ENCODE measurements around the gene CUBN.

The CUBN gene

DNA sequence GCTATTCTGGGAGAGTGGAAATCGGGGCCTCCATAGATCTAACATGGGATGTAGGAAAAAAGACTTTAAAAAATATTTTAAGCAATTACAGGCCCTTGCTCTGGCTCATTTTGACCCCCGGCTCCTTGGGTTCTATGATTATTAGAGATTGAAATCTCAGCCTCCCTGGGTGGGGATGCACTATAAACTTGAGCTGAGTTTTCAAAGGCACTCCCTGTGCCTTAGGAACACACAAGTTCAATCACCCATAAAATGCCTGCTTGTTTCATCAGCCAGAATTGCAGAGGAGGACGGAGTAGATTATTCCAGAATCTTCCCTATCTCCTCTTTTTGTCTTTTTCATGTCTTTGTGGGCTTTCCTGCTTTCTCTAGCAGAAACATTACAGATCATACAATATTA, 145.4 kb downstream of the CUBN start:
- TF ChIP-seq, protein P1, sequence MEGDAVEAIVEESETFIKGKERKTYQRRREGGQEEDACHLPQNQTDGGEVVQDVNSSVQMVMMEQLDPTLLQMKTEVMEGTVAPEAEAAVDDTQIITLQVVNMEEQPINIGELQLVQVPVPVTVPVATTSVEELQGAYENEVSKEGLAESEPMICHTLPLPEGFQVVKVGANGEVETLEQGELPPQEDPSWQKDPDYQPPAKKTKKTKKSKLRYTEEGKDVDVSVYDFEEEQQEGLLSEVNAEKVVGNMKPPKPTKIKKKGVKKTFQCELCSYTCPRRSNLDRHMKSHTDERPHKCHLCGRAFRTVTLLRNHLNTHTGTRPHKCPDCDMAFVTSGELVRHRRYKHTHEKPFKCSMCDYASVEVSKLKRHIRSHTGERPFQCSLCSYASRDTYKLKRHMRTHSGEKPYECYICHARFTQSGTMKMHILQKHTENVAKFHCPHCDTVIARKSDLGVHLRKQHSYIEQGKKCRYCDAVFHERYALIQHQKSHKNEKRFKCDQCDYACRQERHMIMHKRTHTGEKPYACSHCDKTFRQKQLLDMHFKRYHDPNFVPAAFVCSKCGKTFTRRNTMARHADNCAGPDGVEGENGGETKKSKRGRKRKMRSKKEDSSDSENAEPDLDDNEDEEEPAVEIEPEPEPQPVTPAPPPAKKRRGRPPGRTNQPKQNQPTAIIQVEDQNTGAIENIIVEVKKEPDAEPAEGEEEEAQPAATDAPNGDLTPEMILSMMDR (IDR thresholded peaks at IDR 0.05; ENCODE audit: low read depth, low read length) = no peak
- no peak for DNase-seq (ENCODE audit: low read depth in 2 of 2)
- H3K4me3 ChIP-seq (replicated peaks in 1 of 2; ENCODE audit: low read depth in 2 of 2, low read length in 2 of 2) = no peak overlapping the region

DNA sequence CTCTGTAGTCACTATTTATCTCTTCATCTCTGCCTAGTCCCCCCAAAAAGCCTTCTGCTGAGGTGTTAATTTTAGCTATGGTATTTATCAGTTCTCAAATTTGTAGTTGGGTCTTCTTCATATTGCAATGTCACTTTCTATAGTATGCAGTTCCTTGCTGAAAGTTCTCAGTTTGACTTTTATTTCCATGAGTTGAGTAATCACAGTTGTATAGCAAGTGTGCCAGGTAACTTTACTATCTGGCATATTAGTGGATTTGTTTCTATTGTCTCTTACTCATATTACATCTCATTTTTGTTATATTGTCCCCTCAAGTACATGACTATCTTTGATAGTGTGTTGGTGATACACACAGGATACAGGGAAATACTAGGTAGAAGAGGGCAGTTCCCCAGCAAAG, 152.8 kb downstream of the CUBN start:
- no peak for DNase-seq (ENCODE audit: low read depth in 2 of 2)
- TF ChIP-seq, protein P1 (IDR thresholded peaks at IDR 0.05; ENCODE audit: low read depth, low read length) = no peak
- H3K4me3 ChIP-seq (replicated peaks in 1 of 2; ENCODE audit: low read depth in 2 of 2, low read length in 2 of 2) = no peak overlapping the region

DNA sequence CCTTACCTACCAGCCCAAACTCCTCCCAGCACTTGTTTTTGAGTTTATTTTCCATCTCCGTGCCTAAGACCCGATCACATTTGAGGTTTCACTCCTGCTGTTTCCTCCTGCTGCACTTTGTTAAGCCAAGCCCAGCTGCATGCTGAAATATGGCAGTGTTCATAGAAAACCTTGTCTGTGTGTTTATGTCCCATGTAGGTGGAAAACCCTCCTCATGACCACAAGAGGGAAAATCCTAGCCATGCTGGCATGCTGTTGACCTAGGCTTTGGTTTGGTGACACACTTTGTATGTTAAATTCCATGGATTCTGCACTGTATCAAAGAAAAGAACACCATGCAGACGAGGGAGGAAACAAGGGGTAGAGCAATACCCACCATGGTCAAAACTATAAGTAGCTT, 154.4 kb downstream of the CUBN start:
- TF ChIP-seq, protein P1 (IDR thresholded peaks at IDR 0.05; ENCODE audit: low read depth, low read length) = no peak
- no peak overlapping the region for H3K4me3 ChIP-seq (replicated peaks in 1 of 2; ENCODE audit: low read depth in 2 of 2, low read length in 2 of 2)

DNA sequence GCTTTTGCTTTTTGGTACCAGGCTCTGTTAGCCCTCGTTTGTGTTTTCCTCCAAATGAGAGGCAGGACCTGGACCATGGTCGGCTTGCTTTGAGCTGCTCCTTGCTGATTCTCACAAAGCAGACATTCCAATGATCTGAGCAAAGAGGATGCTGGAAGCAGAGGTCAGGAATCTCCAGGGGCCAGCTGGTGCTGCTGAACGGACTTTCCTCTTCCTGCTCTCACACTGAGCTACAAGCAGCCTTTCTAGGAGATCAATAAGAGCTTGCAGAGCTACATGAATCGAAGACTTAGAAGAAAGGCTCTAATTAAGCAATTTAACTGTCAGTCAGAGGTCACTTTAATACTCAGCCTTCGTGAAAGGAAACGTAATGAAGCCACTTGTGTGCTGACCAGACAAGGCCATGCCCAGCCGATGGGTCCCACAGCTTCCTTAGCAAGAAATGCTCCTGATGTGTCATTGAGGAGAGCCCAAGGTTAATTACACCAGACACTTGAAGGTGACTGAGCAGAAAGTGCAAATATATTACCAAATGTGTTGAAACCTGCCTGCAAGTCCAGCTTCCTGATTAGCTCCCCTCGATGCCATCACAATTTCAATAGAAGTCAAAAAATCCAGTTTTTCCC, 161.1 kb downstream of the CUBN start:
- peak; percentile 87 to 94 for DNase-seq (ENCODE audit: low read depth in 2 of 2)
- no peak overlapping the region for H3K4me3 ChIP-seq (replicated peaks in 1 of 2; ENCODE audit: low read depth in 2 of 2, low read length in 2 of 2)
- TF ChIP-seq, protein P1 (IDR thresholded peaks at IDR 0.05; ENCODE audit: low read depth, low read length) = no peak

More for the DNA sequence above, 154.4 kb downstream of the CUBN start:
- DNase-seq (ENCODE audit: low read depth in 2 of 2) = no peak

DNA sequence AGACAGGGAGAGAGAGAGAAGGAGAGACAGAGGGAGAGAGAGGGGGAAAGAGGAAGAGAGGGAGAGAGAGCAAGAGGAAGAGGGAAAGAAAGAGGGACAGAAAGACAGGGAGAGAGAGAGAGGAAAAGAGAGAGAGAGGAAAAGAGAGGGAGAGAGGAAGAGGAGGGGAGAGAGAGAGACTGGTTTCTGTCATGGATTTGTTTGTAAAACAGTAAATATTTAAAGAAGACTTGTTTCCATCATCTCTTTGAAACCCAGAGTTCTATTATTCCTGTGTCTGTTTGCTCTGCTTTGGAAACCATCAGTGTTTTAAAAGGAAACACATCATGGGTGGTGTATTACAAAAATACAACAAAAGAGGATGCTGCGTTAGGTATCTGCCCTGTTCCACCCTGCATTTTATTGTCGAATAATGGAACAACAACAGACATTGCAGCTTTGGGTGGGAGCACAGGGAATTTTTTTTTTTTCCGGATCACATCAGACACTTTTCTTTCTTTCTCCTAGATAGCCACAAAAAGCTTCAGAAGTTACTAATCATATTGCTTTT, 161.7 kb downstream of the CUBN start:
- DNase-seq (ENCODE audit: low read depth in 2 of 2) = peak in 1 of 2 donors; percentile 26
- TF ChIP-seq, protein P1 (IDR thresholded peaks at IDR 0.05; ENCODE audit: low read depth, low read length) = no peak
- no peak overlapping the region for H3K4me3 ChIP-seq (replicated peaks in 1 of 2; ENCODE audit: low read depth in 2 of 2, low read length in 2 of 2)

DNA sequence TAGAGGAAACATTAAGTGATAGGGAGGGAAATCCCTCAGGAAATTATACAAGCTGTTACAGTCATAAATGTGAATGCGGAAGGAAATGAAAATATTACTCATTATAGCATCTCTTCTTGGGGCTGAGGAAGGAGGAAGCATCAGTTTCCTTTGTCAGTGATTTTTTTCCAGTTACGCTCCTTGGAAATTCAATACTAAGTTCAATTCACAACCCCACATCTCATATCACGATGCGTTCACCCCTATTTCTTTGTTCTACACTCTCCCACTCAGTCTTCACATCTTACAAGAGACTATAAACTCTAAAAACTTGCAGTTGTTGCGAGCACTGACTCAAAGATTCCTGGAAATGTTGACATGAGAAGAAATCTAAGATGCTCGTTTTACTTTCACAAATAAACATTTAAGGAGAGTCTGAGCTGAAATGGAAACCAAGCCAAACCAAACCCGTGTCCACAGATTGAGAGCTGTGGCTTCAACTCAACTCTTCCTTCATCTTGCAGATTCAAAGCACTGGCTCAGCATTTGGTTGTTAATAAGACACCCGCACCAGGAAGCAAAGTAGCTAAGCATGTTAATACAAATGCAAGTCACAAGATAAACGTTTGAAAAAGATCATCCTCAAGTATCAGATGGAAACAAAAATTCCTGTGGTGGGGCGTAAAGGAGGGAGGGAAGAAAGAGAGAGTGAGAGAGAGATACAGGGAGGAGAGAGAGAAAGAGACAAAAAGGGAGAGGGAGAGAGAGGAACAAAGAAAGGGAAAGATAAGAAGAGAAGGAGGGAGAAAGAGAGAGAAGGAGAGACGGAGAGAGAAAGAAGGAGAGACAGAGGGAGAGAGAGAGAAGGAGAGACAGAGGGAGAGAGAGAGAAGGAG, 162.4 kb downstream of the CUBN start:
- TF ChIP-seq, protein P1 (IDR thresholded peaks at IDR 0.05; ENCODE audit: low read depth, low read length) = no peak
- DNase-seq (ENCODE audit: low read depth in 2 of 2) = peak; percentile 58 to 59
- no peak overlapping the region for H3K4me3 ChIP-seq (replicated peaks in 1 of 2; ENCODE audit: low read depth in 2 of 2, low read length in 2 of 2)
